Right lobe of liver (tissue), 4 donors: ENCODE results near the gene MCAM.

Experiments
- POLR2A ChIP-seq: fragments of 450-650 bp; IDR thresholded peaks from one replicate; pipeline ENCODE4 v1.6.1; 2017; ENCODE audit warnings: antibody characterized with exemption, mild to moderate bottlenecking
- TF ChIP-seq, protein P1 (sequence below), 4 donors: fragments of 200-600 bp in 3 of 4; fragments of 450-650 bp in 1 of 4; IDR thresholded peaks; one replicate each; pipeline versions ENCODE4 v1.5.1 to v1.8.0; 2016 to 2022; ENCODE audit warnings: antibody characterized with exemption in 4 of 4, mild to moderate bottlenecking in 2 of 4
- donor health status: DM: no; HTN: no; CAD: no.
- donor health status: DM: no; HTN: no; CAD: no.
- donor health status: DM: no; HTN: yes; CAD: no.

DNA sequence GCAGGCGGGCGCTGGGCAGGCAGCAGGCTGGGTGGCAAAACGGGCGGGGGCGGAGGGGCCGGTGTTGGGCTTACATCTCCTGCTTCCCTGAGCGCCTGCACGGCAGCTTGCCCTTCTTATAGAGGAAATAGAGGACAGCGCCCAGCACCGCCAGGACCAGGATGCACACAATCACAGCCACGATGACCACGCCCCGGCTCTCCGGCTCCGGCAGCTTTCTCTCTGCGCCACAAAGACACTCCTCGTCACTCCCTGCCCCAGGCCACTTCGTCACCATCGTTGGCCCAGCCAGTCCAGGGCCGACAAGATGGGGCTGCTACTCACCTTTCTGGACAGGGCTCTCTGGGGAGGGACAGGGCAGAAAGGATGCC lies 6.3 kb downstream of the MCAM start:
- TF ChIP-seq, protein P1, sequence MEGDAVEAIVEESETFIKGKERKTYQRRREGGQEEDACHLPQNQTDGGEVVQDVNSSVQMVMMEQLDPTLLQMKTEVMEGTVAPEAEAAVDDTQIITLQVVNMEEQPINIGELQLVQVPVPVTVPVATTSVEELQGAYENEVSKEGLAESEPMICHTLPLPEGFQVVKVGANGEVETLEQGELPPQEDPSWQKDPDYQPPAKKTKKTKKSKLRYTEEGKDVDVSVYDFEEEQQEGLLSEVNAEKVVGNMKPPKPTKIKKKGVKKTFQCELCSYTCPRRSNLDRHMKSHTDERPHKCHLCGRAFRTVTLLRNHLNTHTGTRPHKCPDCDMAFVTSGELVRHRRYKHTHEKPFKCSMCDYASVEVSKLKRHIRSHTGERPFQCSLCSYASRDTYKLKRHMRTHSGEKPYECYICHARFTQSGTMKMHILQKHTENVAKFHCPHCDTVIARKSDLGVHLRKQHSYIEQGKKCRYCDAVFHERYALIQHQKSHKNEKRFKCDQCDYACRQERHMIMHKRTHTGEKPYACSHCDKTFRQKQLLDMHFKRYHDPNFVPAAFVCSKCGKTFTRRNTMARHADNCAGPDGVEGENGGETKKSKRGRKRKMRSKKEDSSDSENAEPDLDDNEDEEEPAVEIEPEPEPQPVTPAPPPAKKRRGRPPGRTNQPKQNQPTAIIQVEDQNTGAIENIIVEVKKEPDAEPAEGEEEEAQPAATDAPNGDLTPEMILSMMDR (IDR thresholded peaks at IDR 0.05): no peak
- TF ChIP-seq POLR2A: no peak
